ENCODE results near the gene GCN1. TPM values are rescaled to one million over a fixed set of nuclear protein-coding genes. Genes with fewer than 3 reads are reported as not detected.

Gene GCN1
- total RNA-seq, 1 donor from 2014 or later = 123 TPM

DNA sequence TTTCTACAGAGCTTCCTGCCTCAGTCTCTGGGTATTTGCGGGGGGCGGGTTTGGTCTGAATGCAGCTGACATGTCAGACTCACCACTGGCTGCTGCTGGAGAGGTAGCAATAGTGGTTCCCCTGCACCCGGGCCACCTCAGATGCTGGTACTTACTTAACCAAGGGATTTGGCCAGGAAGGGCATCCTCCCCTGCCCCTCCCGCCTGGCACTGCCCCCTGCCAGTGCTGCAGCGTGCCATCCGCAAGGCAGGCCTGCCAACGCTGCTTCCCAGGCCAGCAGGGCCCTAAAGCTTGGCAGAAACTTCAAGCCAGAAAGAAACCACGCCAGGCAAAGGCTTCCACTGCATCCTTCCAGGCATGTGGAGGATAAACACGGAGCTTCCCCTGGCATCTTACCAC lies 100.0 kb downstream of the GCN1 start:
- TF ChIP-seq, protein P1, sequence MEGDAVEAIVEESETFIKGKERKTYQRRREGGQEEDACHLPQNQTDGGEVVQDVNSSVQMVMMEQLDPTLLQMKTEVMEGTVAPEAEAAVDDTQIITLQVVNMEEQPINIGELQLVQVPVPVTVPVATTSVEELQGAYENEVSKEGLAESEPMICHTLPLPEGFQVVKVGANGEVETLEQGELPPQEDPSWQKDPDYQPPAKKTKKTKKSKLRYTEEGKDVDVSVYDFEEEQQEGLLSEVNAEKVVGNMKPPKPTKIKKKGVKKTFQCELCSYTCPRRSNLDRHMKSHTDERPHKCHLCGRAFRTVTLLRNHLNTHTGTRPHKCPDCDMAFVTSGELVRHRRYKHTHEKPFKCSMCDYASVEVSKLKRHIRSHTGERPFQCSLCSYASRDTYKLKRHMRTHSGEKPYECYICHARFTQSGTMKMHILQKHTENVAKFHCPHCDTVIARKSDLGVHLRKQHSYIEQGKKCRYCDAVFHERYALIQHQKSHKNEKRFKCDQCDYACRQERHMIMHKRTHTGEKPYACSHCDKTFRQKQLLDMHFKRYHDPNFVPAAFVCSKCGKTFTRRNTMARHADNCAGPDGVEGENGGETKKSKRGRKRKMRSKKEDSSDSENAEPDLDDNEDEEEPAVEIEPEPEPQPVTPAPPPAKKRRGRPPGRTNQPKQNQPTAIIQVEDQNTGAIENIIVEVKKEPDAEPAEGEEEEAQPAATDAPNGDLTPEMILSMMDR (IDR thresholded peaks at IDR 0.05; ENCODE audit: insufficient read depth, low read depth, low read length) = no peak
- TF ChIP-seq EZH2 (IDR thresholded peaks at IDR 0.05; ENCODE audit: insufficient read depth, low read length) = no peak
- Mint-ChIP-seq H3K4me3 (ENCODE audit: unreplicated experiment) (peak overlapping the region; percentile 50), H3K4me1 (ENCODE audit: low read depth, unreplicated experiment) (peaks cover 3% of the 10 kb centered on the region), H3K27me3 (ENCODE audit: low read depth, unreplicated experiment) (no peaks in the 10 kb centered on the region), H3K27ac (ENCODE audit: unreplicated experiment) (no peak overlapping the region), H3K36me3 (ENCODE audit: low read depth, unreplicated experiment) (peaks cover 13% of the 10 kb centered on the region), H3K9me3 (ENCODE audit: unreplicated experiment) (no peaks in the 10 kb centered on the region)
- H3K79me2 ChIP-seq (ENCODE audit: insufficient read depth, low read length) = peaks cover 13% of the 10 kb centered on the region
- no peak overlapping the region for H3K4me3 ChIP-seq (ENCODE audit: insufficient read depth, low read depth, low read length)
- no peak overlapping the region for H3K4me2 ChIP-seq (ENCODE audit: low read length)
- H3K4me1 ChIP-seq (ENCODE audit: insufficient read depth, low read length) = no peaks in the 10 kb centered on the region
- H3K27ac ChIP-seq (ENCODE audit: low read depth, low read length) = no peak overlapping the region
- no peaks in the 10 kb centered on the region for H3K9me3 ChIP-seq (ENCODE audit: insufficient read depth, low read depth, low read length)
- FAIRE-seq (no peak), DNase-seq (ENCODE audit: low read depth) (no peak)
- H3K27me3 ChIP-seq (ENCODE audit: insufficient read depth, low read length) = no peaks in the 10 kb centered on the region
- H4K20me1 ChIP-seq (ENCODE audit: insufficient read depth, low read length) = peaks cover 67% of the 10 kb centered on the region
- H3K36me3 ChIP-seq (ENCODE audit: insufficient read depth, low read length) = peaks cover 18% of the 10 kb centered on the region
- H3K9ac ChIP-seq (ENCODE audit: low read length) = no peak overlapping the region
- H2AFZ ChIP-seq (ENCODE audit: low read depth, low read length) = no peak overlapping the region

DNA sequence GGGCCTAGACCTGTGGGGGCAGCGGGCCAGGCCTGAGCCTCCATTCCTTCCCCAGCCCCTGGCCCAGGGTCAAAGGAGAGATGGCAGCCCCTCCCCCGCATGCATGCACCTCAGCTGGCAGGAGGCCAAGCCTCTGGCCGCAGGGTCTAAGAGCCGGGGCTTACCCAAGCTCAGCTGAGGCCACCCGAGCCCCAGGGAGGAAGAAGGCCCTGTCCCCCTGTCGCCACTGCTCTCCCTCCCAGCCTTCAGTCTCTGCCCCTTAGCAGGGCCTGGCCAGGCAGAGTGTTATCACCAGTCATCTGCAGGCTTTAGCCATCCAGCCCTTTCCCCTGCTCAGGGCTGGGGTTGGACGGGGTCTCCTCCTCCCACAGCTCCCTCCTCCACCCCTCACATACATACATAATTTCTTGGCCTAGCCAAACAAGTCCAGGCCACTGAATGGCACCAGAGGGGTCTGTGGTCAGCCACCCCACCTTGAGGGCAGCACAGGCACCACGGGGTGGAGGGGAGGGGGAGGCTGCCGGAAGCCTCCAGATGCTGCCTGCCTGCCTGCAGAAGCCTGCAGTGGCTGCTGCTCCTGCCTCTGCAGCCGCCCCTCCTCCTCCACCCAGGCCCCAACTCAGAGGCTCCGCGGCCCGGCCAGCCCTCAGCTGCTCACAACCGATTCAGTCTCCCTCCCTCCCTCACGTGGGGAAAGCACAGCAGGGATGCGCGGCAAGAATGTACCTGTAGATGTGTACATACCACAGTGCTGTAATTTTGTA lies 100.7 kb downstream of the GCN1 start:
- no peak for TF ChIP-seq EZH2 (IDR thresholded peaks at IDR 0.05; ENCODE audit: insufficient read depth, low read length)
- TF ChIP-seq, protein P1 (IDR thresholded peaks at IDR 0.05; ENCODE audit: insufficient read depth, low read depth, low read length) = no peak
- no peaks in the 10 kb centered on the region for H3K4me1 ChIP-seq (ENCODE audit: insufficient read depth, low read length)
- DNase-seq (ENCODE audit: low read depth) (no peak), FAIRE-seq (no peak)
- Mint-ChIP-seq H3K36me3 (ENCODE audit: low read depth, unreplicated experiment) (peaks cover 13% of the 10 kb centered on the region), H3K4me1 (ENCODE audit: low read depth, unreplicated experiment) (peaks cover 3% of the 10 kb centered on the region), H3K27me3 (ENCODE audit: low read depth, unreplicated experiment) (no peaks in the 10 kb centered on the region), H3K9me3 (ENCODE audit: unreplicated experiment) (no peaks in the 10 kb centered on the region), H3K4me3 (ENCODE audit: unreplicated experiment) (no peak overlapping the region), H3K27ac (ENCODE audit: unreplicated experiment) (peak overlapping the region; percentile 62)
- no peaks in the 10 kb centered on the region for H3K27me3 ChIP-seq (ENCODE audit: insufficient read depth, low read length)
- no peak overlapping the region for H3K27ac ChIP-seq (ENCODE audit: low read depth, low read length)
- H4K20me1 ChIP-seq (ENCODE audit: insufficient read depth, low read length) = peaks cover 59% of the 10 kb centered on the region
- H3K9me3 ChIP-seq (ENCODE audit: insufficient read depth, low read depth, low read length) = no peaks in the 10 kb centered on the region
- H3K36me3 ChIP-seq (ENCODE audit: insufficient read depth, low read length) = peaks cover 18% of the 10 kb centered on the region
- peaks cover 6% of the 10 kb centered on the region for H3K79me2 ChIP-seq (ENCODE audit: insufficient read depth, low read length)
- H3K4me2 ChIP-seq (ENCODE audit: low read length) = no peak overlapping the region
- no peak overlapping the region for H3K4me3 ChIP-seq (ENCODE audit: insufficient read depth, low read depth, low read length)
- H2AFZ ChIP-seq (ENCODE audit: low read depth, low read length) = no peak overlapping the region
- H3K9ac ChIP-seq (ENCODE audit: low read length) = no peak overlapping the region

DNA sequence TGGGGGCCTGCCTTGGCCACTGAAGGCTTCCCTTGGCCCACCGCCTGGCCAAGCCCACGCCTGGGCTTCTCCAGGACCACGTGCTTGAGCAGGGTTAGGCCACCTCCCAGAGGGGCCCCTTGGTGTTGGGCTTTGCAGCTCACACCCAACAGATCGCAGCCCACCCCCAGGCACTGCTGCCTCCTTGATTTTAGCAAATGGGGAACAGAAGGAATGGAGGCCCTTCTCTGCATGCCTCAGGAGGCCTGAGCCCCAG lies 101.3 kb downstream of the GCN1 start:
- FAIRE-seq = no peak

More for the DNA sequence above, 101.3 kb downstream of the GCN1 start:
- Mint-ChIP-seq H3K27ac (ENCODE audit: unreplicated experiment) (no peak overlapping the region), H3K4me3 (ENCODE audit: unreplicated experiment) (no peak overlapping the region), H3K4me1 (ENCODE audit: low read depth, unreplicated experiment) (peaks cover 3% of the 10 kb centered on the region), H3K27me3 (ENCODE audit: low read depth, unreplicated experiment) (no peaks in the 10 kb centered on the region), H3K36me3 (ENCODE audit: low read depth, unreplicated experiment) (peaks cover 10% of the 10 kb centered on the region), H3K9me3 (ENCODE audit: unreplicated experiment) (no peaks in the 10 kb centered on the region)
- no peak for DNase-seq (ENCODE audit: low read depth)
- Histone ChIP-seq H2AFZ (ENCODE audit: low read depth, low read length) (no peak overlapping the region), H3K36me3 (ENCODE audit: insufficient read depth, low read length) (peaks cover 15% of the 10 kb centered on the region), H3K27ac (ENCODE audit: low read depth, low read length) (no peak overlapping the region), H3K27me3 (ENCODE audit: insufficient read depth, low read length) (no peaks in the 10 kb centered on the region), H3K4me3 (ENCODE audit: insufficient read depth, low read depth, low read length) (no peak overlapping the region), H4K20me1 (ENCODE audit: insufficient read depth, low read length) (peaks cover 54% of the 10 kb centered on the region), H3K4me2 (ENCODE audit: low read length) (no peak overlapping the region), H3K79me2 (ENCODE audit: insufficient read depth, low read length) (peaks cover 3% of the 10 kb centered on the region), H3K4me1 (ENCODE audit: insufficient read depth, low read length) (no peaks in the 10 kb centered on the region), H3K9me3 (ENCODE audit: insufficient read depth, low read depth, low read length) (no peaks in the 10 kb centered on the region), H3K9ac (ENCODE audit: low read length) (no peak overlapping the region)
- no peak for TF ChIP-seq EZH2 (IDR thresholded peaks at IDR 0.05; ENCODE audit: insufficient read depth, low read length)
